Right ventricle myocardium superior (tissue), 1 donor: ENCODE results near the gene GRAMD4. TPM values are rescaled to one million over a fixed set of nuclear protein-coding genes. Genes with fewer than 3 reads are reported as not detected.
"Not testable (repeated sequence)": the region's sequence is repeated elsewhere in the genome, so short reads cannot be mapped to it uniquely, and the experiment has no call there.

Experiments
- ATAC-seq: fragments of 200-7000 bp; cut with Tn5 transposase; one replicate; pipeline ENCODE4 v1.9.1; 2020; ENCODE audit warnings: mild to moderate bottlenecking; ENCODE audit not compliant: poor library complexity
- DNase-seq: peaks from one replicate; pipeline ENCODE4 v3.0.0-alpha.2; 2020
- intact Hi-C: fragments of 100-400 bp; cut with DNase I; formaldehyde crosslinking; loops from one replicate; pipeline ENCODE4 v1.11.2; 2022
- total RNA-seq: library from RNA; stranded (reverse); fragmentation: NEBNext Ultra II Directional; extraction: Animal tissue kit (Norgen Biotek cat#: 25700); gene quantifications from one replicate; pipeline ENCODE4 v1.2.1, GENCODE V29; 2021
- donor health status: DM: no; HTN: yes; CAD: no; lungs with severe emphysema.

The GRAMD4 gene
- total RNA-seq, 1 donor from 2014 or later = 80.7 TPM

- DNase-seq (no peak), ATAC-seq (no peak)
- intact Hi-C loops = no loop called here
Measured at GRCh38 chr22:46628756-46629155, 8.6 kb downstream of the GRAMD4 start.

DNA sequence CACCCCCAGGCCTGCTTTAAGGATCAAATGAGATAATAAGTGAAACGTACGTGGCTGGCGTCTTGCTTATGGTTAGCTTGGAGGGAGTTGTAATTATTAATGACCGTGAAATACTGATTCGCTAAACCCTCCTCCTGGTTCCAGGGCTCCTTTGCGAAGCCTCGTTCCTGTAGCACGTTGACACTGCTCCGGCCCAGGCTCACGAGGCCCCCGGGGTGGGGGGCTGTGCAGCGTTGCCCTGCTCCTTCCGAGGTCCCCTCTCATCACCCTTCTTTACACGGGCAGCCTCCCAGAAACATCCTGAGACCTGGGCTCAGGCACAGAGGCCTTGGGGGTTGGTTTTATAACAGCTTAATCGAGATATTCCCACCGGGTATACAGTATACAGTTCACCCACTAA, 9.1 kb downstream of the GRAMD4 start:
- ATAC-seq (no peak), DNase-seq (no peak)
- intact Hi-C loops = no loop called here

GRCh38 chr22:46631113-46631512, 10.9 kb downstream of the GRAMD4 start:
- no peak for ATAC-seq
- intact Hi-C loops = no loop called here
- DNase-seq = no peak

DNA sequence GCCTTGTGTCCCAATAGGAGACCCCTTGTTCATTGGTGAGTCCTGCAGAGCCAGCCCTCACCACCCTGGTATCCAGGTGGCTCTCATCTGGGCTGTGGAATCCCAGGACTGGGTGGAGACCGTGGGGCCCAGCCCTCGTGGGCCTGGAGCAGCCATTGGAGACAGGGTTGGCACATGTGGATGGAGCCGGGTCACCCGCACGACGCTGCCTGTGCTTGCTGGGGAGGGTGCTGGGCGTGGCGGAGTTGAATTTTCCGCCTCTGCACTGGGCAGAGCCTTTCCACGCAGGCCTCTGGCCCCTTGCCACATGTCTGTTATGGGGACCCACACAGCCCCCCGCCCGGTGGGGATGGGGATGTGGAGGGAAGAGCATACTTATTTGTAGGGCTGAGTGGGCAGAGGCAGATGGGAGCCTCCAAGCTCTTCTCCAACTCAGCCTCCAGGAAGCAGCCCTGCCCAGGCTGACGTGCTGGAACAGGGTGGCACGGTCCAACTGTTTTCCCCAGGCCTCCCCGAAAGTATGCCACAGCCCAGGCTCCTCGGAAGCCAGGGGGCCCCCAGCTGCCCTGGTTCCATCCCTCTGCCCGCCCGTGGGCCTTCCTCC, 12.6 kb downstream of the GRAMD4 start:
- DNase-seq (no peak), ATAC-seq (no peak)
- intact Hi-C loops = no loop called here

DNA sequence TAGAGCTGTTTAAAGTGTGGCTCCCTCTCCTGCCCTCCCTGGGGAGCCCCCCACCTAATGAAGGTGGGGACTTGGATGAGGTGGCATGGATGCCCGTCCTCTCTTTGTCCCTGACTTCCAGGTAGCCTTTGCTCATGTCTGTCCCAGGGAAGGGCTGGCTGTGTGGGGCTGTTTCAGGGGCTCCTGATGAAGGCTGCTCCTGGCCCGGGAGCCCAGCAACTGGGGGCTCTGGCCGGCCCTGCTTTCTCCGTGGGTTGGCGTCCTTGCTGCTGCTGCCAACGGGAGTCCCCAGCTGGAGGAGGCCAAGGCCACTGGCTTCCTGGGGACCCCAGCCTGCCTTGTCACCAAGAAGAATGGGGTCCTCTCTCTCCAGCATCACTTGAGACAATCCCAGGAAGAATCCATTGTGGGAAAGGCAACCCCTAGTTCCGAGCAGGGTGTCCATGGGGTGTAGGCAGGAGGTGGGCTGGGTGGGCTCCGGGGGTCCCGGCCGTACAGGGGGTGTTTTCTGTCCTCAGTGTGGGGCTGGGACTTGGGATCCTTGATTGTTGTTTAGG, 13.2 kb downstream of the GRAMD4 start:
- no peak for DNase-seq
- intact Hi-C loops = no loop called here
- no peak for ATAC-seq

- ATAC-seq (no peak), DNase-seq (no peak)
- intact Hi-C loops = no loop called here
Measured at GRCh38 chr22:46634011-46634699, 14.0 kb downstream of the GRAMD4 start.

- DNase-seq = peak; percentile 74
- intact Hi-C loops, ATAC-seq: not testable (repeated sequence)
Measured at GRCh38 chr22:46634973-46635685, 14.9 kb downstream of the GRAMD4 start.

GRCh38 chr22:46635756-46636155, 15.6 kb downstream of the GRAMD4 start:
- intact Hi-C loops = no loop called here
- ATAC-seq (peak; percentile 18), DNase-seq (no peak)

- DNase-seq (no peak), ATAC-seq (no peak)
- intact Hi-C loops = no loop called here
Measured at GRCh38 chr22:46636221-46637002, 16.2 kb downstream of the GRAMD4 start.

- no peak for ATAC-seq
- DNase-seq = no peak
- intact Hi-C loops = no loop called here
Measured at GRCh38 chr22:46637711-46638600, 17.8 kb downstream of the GRAMD4 start.

DNA sequence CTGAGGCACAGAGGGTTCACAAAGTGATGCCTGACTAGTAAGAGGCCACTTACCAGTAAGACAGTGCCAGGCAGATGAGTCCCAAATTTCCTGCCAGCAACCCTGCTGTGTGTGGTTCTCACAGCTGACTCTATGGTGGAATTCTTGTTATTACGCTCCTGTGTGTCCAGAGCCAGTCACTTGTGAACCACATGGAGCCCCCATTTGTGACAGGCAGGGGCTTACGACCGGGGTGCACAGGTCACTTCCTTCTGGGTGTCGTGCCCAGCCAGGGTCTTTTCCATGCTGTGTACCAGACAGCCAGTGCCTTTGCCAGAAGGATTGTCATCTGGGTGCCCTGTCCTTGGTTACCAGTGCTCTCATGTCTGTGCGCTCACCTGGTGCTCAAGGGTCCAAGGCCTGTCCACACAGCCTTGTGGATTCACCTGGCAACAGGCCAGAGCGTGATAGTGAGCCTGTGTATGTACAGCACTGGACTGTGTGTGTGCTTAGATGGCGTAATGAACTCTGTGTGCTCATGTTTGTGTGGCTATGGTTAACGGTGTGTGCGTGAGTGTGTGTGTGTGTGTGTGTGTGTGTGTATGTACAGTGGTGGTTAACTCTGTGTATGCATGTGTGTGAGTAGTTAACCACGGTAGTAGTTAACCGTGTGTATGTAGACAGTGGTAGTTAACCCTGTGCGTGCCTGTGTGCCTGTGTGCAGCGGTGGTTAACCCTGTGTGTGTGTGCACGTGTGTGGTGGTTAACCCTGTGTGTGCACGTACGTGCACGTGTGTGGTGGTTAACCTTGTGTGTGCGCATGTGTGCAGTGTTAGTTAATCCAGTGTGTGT, 18.6 kb downstream of the GRAMD4 start:
- DNase-seq = no peak
- peak; percentile 21 for ATAC-seq
- intact Hi-C loops = no loop called here

GRCh38 chr22:46639843-46640242, 19.7 kb downstream of the GRAMD4 start:
- intact Hi-C loops = no loop called here
- ATAC-seq (no peak), DNase-seq (no peak)

- intact Hi-C loops = no loop called here
- ATAC-seq (no peak), DNase-seq (no peak)
Measured at GRCh38 chr22:46640293-46641055, 20.3 kb downstream of the GRAMD4 start.

DNA sequence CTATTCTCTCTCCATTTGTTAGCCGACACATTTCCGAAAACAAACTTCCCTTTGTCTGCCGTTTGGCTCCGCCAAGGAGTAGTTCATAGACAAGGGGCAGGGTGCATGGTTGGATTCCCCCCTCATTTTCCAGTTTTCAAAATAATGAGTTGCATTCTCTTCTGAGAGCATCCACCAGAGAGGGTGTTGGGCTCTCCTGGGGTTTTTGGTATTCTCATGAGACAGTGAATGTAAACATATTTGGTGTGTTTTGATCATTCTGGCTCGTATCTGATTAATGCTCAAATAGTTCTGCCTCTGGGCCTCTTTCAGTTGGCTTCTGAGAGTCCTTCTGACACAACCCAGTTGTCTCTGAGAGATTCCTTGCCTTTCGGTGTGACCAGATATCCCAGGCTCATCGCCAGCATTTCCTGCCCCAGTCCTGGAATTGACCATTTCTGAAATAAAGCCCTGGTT, 21.7 kb downstream of the GRAMD4 start:
- DNase-seq (no peak), ATAC-seq (no peak)
- intact Hi-C loops = no loop called here

DNA sequence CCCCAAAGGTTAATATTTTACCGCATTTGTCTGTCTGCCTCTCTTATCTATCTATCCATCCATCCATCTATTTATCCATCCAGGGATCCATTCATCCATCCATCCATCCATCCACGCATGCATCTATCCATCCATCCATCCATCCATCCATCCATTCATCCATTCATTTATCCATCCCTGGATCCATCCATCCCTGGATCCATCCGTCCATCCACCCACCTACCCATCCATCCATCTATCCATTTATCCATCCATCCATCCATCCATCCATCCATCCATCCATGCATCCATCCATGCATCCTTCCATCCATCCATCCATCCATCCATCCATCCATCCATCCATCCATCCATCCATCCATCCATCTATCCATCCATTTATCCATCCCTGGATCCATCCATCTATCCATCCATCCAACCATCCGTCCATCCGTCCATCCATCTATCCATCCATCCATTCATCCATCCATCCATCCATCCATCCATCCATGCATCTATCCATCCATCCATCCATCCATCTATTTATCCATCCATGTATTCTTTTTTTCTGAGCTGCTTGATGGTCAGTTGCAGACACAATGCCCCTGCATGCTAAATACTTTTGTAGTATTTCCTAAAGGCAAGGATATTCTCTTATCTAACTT, 22.8 kb downstream of the GRAMD4 start:
- intact Hi-C loops, DNase-seq, ATAC-seq: not testable (repeated sequence)
